Activated naive CD8-positive, alpha-beta T cell (primary cell): ENCODE measurements around the gene RANBP1.

ENCODE experiments used
- H3K27ac Mint-ChIP-seq: one replicate; pipeline ENCODE4 v1.8.0; 2021; ENCODE audit warnings: mixed read lengths
- H3K27me3 Mint-ChIP-seq: one replicate; pipeline ENCODE4 v1.8.0; 2021; ENCODE audit warnings: mixed read lengths
- H3K36me3 Mint-ChIP-seq: one replicate; pipeline ENCODE4 v1.8.0; 2021; ENCODE audit warnings: mixed read lengths
- H3K4me1 Mint-ChIP-seq: one replicate; pipeline ENCODE4 v1.8.0; 2021; ENCODE audit warnings: low read depth, mixed read lengths
- H3K4me3 Mint-ChIP-seq: one replicate; pipeline ENCODE4 v1.8.0; 2021; ENCODE audit warnings: mild to moderate bottlenecking, mixed read lengths
- H3K9me3 Mint-ChIP-seq: one replicate; pipeline ENCODE4 v1.8.0; 2021; ENCODE audit warnings: low read depth, mixed read lengths

RANBP1 gene

DNA sequence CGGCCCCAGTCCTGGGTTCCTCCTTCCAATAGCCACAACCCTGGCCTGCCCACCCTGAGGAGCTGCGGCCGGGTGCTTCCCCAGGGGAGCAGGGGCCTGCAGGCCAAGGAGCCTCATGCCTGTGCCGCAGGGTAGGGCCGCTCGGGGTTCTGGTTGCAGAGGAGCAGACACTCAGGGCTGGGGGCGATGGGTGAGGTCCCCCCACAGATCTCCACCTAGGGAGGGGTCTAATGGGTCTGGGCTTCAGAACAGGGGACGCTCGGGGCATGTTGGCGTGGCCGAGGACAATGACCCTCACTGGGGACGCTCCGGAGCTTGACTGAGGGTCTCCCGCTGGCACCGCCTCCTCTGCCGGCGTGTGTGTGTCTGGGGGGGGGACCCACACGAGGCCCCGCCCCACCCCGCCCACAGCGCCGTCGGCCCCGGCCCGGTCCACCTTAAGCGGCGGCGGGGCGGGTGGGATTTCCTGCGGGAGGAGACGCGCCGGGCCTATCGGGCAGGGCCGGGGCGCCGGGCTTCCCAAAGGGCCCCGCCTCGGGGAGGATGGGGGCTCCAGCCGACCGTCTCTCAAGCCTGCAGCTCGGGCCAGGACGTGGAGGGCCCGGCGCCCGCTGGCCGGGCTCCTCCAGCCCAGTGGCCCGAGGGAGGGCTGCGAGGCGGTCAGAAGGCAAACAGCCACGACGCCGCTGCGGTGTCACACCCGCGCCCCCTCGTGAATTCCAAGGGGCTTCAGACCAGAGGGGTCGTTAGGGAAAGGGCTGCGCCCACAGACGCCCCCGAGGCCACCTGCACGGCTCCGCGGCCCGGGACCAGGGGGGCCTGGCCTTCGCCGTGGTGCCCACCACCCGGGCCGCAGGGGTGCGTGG, 15.1 kb downstream of the RANBP1 start:
- no peak overlapping the region for H3K27ac Mint-ChIP-seq
- no peaks in the 10 kb centered on the region for H3K9me3 Mint-ChIP-seq
- H3K4me3 Mint-ChIP-seq: peak overlapping the region; percentile 51
- H3K36me3 Mint-ChIP-seq: no peaks in the 10 kb centered on the region
- peaks cover 17% of the 10 kb centered on the region for H3K4me1 Mint-ChIP-seq
- no peaks in the 10 kb centered on the region for H3K27me3 Mint-ChIP-seq

DNA sequence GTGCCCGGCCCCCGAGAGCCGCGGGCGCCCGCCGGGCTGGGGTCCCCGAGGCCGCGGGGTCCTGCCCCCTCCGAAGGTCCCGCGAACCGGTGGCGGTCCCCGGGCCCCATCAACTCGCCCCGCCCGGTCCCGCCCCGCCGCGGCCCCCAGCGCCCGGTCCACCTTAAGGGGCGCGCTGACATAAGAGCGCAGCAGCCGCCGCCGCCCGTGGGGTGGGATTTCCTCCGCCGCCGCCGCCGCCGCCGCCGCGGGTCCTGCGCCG, 15.6 kb downstream of the RANBP1 start, which contains the start of gene ZDHHC8:
Gene ZDHHC8, plus strand, starts transcription at position 208 of the 262 bp plus-strand sequence. CDS start 144 bp downstream, outside the sequence.
- no peak within 1 kb of the TSS for H3K27ac Mint-ChIP-seq
- no peaks in the 10 kb centered on the region for H3K27me3 Mint-ChIP-seq
- H3K36me3 Mint-ChIP-seq: no peaks in the 10 kb centered on the region
- peak within 1 kb of the TSS; percentile 81 for H3K4me3 Mint-ChIP-seq
- peaks cover 21% of the 10 kb centered on the region for H3K4me1 Mint-ChIP-seq
- no peaks in the 10 kb centered on the region for H3K9me3 Mint-ChIP-seq

- no peaks in the 10 kb centered on the region for H3K27me3 Mint-ChIP-seq
- no peaks in the 10 kb centered on the region for H3K36me3 Mint-ChIP-seq
- peaks cover 23% of the 10 kb centered on the region for H3K4me1 Mint-ChIP-seq
- H3K9me3 Mint-ChIP-seq: no peaks in the 10 kb centered on the region
- H3K4me3 Mint-ChIP-seq: peak overlapping the region; percentile 81
- no peak overlapping the region for H3K27ac Mint-ChIP-seq
Measured at GRCh38 chr22:20131859-20132685, 16.2 kb downstream of the RANBP1 start.

- Mint-ChIP-seq H3K27me3 (no peaks in the 10 kb centered on the region), H3K27ac (no peak overlapping the region), H3K9me3 (no peaks in the 10 kb centered on the region), H3K4me1 (peaks cover 28% of the 10 kb centered on the region), H3K36me3 (no peaks in the 10 kb centered on the region), H3K4me3 (peak overlapping the region; percentile 81)
Measured at GRCh38 chr22:20132686-20133246, 16.9 kb downstream of the RANBP1 start.

GRCh38 chr22:20133930-20134549, 18.1 kb downstream of the RANBP1 start:
- Mint-ChIP-seq H3K4me3 (peak overlapping the region; percentile 76), H3K36me3 (no peaks in the 10 kb centered on the region), H3K27me3 (no peaks in the 10 kb centered on the region), H3K4me1 (peaks cover 27% of the 10 kb centered on the region), H3K9me3 (no peaks in the 10 kb centered on the region), H3K27ac (no peak overlapping the region)

- H3K27ac Mint-ChIP-seq: no peak overlapping the region
Measured at GRCh38 chr22:20135265-20135664, 19.4 kb downstream of the RANBP1 start.

GRCh38 chr22:20135806-20136602, 20.1 kb downstream of the RANBP1 start:
- Mint-ChIP-seq H3K4me1 (peaks cover 20% of the 10 kb centered on the region), H3K9me3 (no peaks in the 10 kb centered on the region), H3K27ac (no peak overlapping the region), H3K4me3 (no peak overlapping the region), H3K27me3 (no peaks in the 10 kb centered on the region), H3K36me3 (no peaks in the 10 kb centered on the region)

More at GRCh38 chr22:20135265-20135664, 19.4 kb downstream of the RANBP1 start:
- Mint-ChIP-seq H3K27me3 (no peaks in the 10 kb centered on the region), H3K36me3 (no peaks in the 10 kb centered on the region), H3K9me3 (no peaks in the 10 kb centered on the region), H3K4me1 (peaks cover 20% of the 10 kb centered on the region), H3K4me3 (peak overlapping the region; percentile 35)

DNA sequence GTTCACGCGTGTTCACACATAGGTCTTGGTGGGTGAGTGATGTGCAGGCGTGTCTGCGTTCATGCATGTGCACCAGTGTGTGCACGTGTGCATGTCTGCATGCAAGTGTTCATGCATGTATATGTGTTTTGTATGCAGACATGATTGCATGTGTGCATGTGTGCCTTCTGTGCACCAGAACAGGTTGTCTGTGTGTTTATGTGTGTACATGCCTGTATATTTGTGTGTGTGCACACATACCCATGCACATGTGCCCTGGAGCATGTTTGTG, 20.6 kb downstream of the RANBP1 start:
- Mint-ChIP-seq H3K4me1 (peaks cover 20% of the 10 kb centered on the region), H3K36me3 (no peaks in the 10 kb centered on the region), H3K9me3 (no peaks in the 10 kb centered on the region), H3K27ac (no peak overlapping the region), H3K27me3 (no peaks in the 10 kb centered on the region), H3K4me3 (no peak overlapping the region)

DNA sequence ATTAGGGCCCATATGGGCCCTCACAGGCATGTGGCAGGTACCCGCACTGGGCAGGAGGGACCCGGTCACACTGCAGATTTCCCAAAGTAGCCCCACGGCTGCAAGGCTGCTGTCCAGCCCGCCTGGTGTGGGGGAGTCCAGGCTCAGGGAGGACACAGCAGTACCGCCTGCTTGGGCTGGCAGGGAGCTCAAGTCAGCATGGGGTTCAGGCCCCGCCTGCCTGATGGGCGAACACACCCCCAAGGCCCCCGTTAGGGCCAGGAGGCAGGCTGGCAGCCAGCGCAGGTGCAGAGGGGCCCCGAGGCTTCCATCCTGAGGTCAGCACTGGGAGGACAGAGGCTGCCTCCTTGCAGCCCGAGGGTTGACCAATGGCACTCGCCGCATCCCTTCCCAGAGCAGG, 21.2 kb downstream of the RANBP1 start:
- no peak overlapping the region for H3K4me3 Mint-ChIP-seq
- no peaks in the 10 kb centered on the region for H3K27me3 Mint-ChIP-seq
- H3K4me1 Mint-ChIP-seq: peaks cover 20% of the 10 kb centered on the region
- no peaks in the 10 kb centered on the region for H3K9me3 Mint-ChIP-seq
- no peaks in the 10 kb centered on the region for H3K36me3 Mint-ChIP-seq
- H3K27ac Mint-ChIP-seq: no peak overlapping the region

- peaks cover 20% of the 10 kb centered on the region for H3K4me1 Mint-ChIP-seq
- peak overlapping the region; percentile 34 for H3K27ac Mint-ChIP-seq
- no peak overlapping the region for H3K4me3 Mint-ChIP-seq
Measured at GRCh38 chr22:20137671-20138416, 21.9 kb downstream of the RANBP1 start.

DNA sequence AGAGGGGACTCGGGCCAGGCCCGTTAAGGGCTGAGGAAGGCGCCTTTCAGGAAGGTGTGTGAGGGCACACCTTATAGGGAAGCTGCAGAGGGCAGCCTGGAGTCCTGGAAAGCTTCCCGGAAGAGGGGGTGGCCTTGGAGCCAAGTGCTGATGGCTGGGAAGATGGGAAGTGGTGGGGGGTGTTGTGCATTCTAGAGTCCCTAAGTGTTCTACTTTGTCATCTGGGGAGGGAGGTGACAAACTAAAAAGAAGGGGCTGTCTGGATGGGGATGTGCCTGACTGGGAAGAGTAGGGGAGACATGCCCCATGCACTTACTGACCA, 22.5 kb downstream of the RANBP1 start:
- no peaks in the 10 kb centered on the region for H3K36me3 Mint-ChIP-seq
- H3K4me3 Mint-ChIP-seq: no peak overlapping the region
- no peaks in the 10 kb centered on the region for H3K27me3 Mint-ChIP-seq
- H3K4me1 Mint-ChIP-seq: peaks cover 17% of the 10 kb centered on the region
- H3K27ac Mint-ChIP-seq: no peak overlapping the region
- no peaks in the 10 kb centered on the region for H3K9me3 Mint-ChIP-seq

More at GRCh38 chr22:20137671-20138416, 21.9 kb downstream of the RANBP1 start:
- H3K27me3 Mint-ChIP-seq: no peaks in the 10 kb centered on the region
- H3K36me3 Mint-ChIP-seq: no peaks in the 10 kb centered on the region
- no peaks in the 10 kb centered on the region for H3K9me3 Mint-ChIP-seq

DNA sequence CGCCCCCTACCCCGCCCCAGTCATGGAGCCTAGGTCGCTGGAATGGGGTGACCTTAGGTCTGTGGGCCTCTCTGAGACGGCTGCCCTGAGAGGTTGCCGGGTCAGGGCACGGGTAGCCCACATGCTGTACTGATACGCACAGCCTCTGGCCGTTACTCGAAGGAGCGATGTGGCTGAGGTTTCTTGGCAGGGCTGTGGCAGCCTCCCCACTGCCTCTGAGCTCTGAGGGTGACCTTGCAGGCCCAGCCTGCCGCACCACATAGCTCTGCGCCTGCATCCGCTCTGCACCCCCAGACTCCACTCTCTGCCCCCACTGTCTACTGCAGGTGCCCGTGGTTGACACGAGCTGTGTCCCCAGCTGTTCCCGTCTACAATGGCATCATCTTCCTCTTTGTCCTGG, 23.0 kb downstream of the RANBP1 start:
- Mint-ChIP-seq H3K27me3 (no peaks in the 10 kb centered on the region), H3K36me3 (no peaks in the 10 kb centered on the region), H3K4me3 (no peak overlapping the region), H3K27ac (no peak overlapping the region), H3K9me3 (no peaks in the 10 kb centered on the region), H3K4me1 (peaks cover 14% of the 10 kb centered on the region)

DNA sequence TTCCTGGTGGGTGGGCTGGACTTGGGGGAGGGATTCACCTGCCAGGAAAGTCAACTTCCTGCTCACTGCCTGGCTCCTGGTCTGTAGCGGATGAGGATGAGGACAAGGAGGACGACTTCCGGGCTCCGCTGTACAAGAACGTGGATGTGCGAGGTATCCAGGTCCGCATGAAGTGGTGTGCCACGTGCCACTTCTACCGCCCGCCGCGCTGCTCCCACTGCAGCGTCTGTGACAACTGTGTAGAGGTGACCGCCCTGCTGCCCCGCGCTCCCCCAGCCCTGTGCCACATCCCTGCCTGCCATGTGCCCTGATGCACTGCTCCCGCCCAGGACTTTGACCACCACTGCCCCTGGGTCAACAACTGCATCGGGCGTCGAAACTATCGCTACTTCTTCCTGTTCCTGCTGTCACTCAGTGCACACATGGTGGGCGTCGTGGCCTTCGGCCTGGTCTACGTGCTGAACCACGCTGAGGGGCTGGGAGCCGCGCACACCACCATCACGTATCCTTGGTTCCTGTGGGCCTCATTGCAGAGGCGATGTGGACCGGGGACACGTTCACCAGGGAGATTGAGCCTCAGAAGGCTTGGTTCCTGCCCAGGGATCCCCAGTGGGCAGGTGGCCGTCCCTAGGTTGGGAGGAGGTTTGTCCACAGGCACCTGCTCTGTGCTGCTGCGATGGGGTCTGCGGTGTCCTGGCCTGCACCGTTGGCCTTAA, 23.6 kb downstream of the RANBP1 start:
- Mint-ChIP-seq H3K4me1 (peaks cover 13% of the 10 kb centered on the region), H3K27me3 (no peaks in the 10 kb centered on the region), H3K27ac (no peak overlapping the region), H3K4me3 (no peak overlapping the region), H3K36me3 (no peaks in the 10 kb centered on the region), H3K9me3 (no peaks in the 10 kb centered on the region)
